ENCODE results near the gene SLC16A3. TPM values are rescaled to one million over a fixed set of nuclear protein-coding genes. Genes with fewer than 3 reads are reported as not detected.

The SLC16A3 gene
- total RNA-seq, 1 donor from 2014 or later: 29.8 TPM

DNA sequence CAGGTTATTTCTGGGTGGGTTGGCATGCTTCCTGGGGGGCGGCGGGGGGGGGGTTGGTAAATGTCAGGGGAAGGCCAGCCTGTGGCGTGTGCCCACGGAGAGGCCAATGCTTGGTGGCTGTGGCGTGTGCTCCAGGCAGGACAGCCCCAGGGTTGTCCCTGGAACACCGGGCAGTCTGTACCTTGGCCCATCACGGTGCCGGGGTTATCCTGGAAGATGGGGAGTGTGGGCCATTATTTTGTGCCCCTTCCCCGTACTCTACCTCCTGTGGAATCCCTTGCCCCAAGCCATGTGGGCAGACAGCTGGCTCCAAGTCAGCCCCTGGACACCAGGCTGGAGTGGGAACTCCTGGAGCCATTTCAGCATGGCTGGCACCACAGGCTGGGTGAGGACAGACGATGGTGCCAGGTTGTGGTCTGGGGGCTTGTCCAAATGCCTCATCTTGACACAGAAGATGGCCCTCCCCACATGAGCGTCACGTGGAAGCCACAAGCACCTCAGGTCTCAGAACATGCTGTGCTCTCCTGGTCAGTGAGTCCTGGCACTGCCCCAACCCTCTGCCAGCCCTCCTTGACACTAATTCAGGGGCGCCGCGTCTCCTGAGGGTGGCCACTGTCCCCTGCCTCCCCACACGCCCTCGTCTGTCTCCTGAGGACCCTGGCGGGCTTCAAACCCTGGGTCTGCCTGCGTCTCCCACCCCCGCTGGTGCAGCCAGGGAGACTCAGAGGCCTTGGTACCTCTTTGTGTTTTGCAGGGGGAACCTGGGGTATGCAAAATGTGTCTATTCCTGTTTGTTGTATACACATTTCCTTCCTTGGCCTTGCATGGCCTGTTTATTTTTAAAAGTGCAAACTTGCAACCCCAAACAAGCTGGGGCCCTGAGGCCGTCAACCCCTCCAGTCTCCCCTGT is 4.3 kb downstream of the SLC16A3 start:
- TF ChIP-seq, protein P1, sequence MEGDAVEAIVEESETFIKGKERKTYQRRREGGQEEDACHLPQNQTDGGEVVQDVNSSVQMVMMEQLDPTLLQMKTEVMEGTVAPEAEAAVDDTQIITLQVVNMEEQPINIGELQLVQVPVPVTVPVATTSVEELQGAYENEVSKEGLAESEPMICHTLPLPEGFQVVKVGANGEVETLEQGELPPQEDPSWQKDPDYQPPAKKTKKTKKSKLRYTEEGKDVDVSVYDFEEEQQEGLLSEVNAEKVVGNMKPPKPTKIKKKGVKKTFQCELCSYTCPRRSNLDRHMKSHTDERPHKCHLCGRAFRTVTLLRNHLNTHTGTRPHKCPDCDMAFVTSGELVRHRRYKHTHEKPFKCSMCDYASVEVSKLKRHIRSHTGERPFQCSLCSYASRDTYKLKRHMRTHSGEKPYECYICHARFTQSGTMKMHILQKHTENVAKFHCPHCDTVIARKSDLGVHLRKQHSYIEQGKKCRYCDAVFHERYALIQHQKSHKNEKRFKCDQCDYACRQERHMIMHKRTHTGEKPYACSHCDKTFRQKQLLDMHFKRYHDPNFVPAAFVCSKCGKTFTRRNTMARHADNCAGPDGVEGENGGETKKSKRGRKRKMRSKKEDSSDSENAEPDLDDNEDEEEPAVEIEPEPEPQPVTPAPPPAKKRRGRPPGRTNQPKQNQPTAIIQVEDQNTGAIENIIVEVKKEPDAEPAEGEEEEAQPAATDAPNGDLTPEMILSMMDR (conservative IDR thresholded peaks at IDR 0.05): no peak
- Mint-ChIP-seq H3K27ac (no peak overlapping the region), H3K36me3 (no peaks in the 10 kb centered on the region), H3K4me3 (peak overlapping the region; percentile 34), H3K27me3 (peaks cover 4% of the 10 kb centered on the region), H3K9me3 (no peaks in the 10 kb centered on the region), H3K4me1 (ENCODE audit: unreplicated experiment) (peaks cover 6% of the 10 kb centered on the region)
- no peak for DNase-seq (ENCODE audit: extremely low spot score, unreplicated experiment)

- no peaks in the 10 kb centered on the region for H3K9me3 Mint-ChIP-seq
- TF ChIP-seq, protein P1 (conservative IDR thresholded peaks at IDR 0.05): no peak
- peaks cover 4% of the 10 kb centered on the region for H3K27me3 Mint-ChIP-seq
- DNase-seq (ENCODE audit: extremely low spot score, unreplicated experiment): no peak
- peak overlapping the region; percentile 91 for H3K27ac Mint-ChIP-seq
- H3K4me1 Mint-ChIP-seq (ENCODE audit: unreplicated experiment): peaks cover 11% of the 10 kb centered on the region
- no peaks in the 10 kb centered on the region for H3K36me3 Mint-ChIP-seq
- H3K4me3 Mint-ChIP-seq: peak overlapping the region; percentile 75
Observed at GRCh38 chr17:82234211-82235055, 5.6 kb downstream of the SLC16A3 start.

GRCh38 chr17:82235056-82235774 is 6.4 kb downstream of the SLC16A3 start:
- Mint-ChIP-seq H3K36me3 (no peaks in the 10 kb centered on the region), H3K27me3 (no peaks in the 10 kb centered on the region), H3K9me3 (no peaks in the 10 kb centered on the region), H3K4me1 (ENCODE audit: unreplicated experiment) (peaks cover 11% of the 10 kb centered on the region), H3K4me3 (peak overlapping the region; percentile 75), H3K27ac (peak overlapping the region; percentile 91)
- TF ChIP-seq, protein P1 (conservative IDR thresholded peaks at IDR 0.05): no peak
- DNase-seq (ENCODE audit: extremely low spot score, unreplicated experiment): no peak

DNA sequence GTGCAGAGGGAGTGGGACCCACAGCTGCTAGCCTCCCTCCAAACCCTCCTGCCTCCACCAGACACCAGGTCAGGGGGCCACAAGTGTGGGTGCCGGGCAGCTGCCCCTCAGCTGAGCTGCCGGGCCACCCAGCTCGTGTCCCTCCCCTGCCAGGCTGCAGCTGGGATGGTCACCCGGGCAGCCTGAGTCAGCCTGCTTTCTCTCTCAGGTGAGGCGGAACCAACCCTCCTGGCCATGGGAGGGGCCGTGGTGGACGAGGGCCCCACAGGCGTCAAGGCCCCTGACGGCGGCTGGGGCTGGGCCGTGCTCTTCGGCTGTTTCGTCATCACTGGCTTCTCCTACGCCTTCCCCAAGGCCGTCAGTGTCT is 6.9 kb downstream of the SLC16A3 start:
- Mint-ChIP-seq H3K27me3 (no peaks in the 10 kb centered on the region), H3K4me1 (ENCODE audit: unreplicated experiment) (peaks cover 11% of the 10 kb centered on the region), H3K27ac (peak overlapping the region; percentile 91), H3K36me3 (no peaks in the 10 kb centered on the region), H3K4me3 (peak overlapping the region; percentile 74), H3K9me3 (no peaks in the 10 kb centered on the region)
- TF ChIP-seq, protein P1 (conservative IDR thresholded peaks at IDR 0.05): no peak
- no peak for DNase-seq (ENCODE audit: extremely low spot score, unreplicated experiment)

All from type B pancreatic cell (in vitro differentiated cells).